SH-SY5Y (cell line): ENCODE measurements around the gene PLD4.

ENCODE experiments used
- GATA2 ChIP-seq: IDR thresholded peaks from 2 replicates; pipeline ENCODE4 v1.6.1; 2011; ENCODE audit warnings: mild to moderate bottlenecking, low read depth, low read length
- GATA3 ChIP-seq: IDR thresholded peaks from 2 replicates; pipeline ENCODE4 v1.6.1; 2011; ENCODE audit warnings: low read depth, mild to moderate bottlenecking, low read length, moderate library complexity

DNA sequence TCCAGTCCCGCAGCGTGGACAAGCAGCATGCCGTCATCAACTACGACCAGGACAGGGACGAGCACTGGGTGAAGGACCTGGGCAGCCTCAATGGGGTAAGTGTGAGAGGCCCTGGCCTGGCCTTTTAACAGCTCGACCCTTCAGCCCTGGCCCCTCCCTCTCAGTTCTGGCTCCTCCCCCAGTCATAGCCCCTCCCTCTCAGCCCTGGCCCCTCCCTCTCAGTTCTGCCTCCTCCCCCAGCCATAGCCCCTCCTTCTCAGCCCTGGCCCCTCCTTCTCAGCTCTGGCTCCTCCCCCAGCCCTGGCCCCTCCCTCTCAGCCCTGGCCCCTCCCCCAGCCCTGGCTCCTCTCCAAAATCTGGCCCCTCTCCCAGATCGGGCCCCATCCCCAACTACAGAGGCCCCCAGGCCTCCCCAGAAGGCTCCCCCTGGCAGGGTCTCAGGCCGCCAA lies 48.4 kb upstream of the PLD4 start:
- no peak for TF ChIP-seq GATA2
- no peak for TF ChIP-seq GATA3
